HG03354 (cell line): Measurements from ENCODE around the gene CARD14.

Source experiments
- ATAC-seq: cut with Tn5 transposase; IDR thresholded peaks from one replicate; pipeline ENCODE4 v1.9.1; 2021; ENCODE audit warnings: mild to moderate bottlenecking; ENCODE audit not compliant: unreplicated experiment, poor library complexity, severe bottlenecking

The CARD14 gene

DNA sequence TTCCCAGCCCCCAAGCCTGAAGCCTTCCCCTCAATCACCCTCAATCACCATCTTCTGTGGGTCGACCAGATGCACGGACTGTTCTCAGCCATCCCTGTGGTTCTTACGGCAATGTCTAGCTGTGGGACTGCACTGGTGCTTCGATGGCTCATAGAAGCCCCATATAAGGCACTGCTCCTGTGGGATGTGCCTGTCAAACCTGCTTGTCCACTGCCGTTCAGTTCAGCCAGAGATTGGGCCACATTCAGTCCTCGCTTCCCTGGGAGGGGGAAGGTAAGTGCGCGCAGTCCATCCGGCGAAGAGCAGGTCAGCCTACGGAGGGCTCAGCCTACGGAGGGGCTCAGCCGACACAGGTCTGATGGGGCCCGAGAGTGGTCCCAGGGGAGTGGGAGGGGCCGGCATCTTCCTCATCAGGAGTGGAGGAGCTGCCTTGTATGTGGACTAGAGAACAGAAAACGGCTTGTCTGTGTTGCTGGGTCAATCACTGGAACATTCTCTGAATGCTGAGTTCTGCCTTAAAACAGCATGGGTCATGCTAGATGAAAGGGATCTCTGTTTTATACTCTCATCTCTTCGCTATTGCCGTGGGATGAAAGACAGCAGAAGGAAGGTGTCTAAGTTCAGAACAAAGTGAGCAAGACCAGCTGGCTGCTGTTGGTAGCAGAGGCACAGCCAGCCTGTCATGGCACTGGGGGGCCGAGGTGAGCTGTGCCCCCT is at the start of gene CARD14:
Gene CARD14 (plus strand): TSS at position 247 of the 717 bp plus-strand sequence. CDS start 11,409 bp downstream, outside the sequence.
- no peak for ATAC-seq

DNA sequence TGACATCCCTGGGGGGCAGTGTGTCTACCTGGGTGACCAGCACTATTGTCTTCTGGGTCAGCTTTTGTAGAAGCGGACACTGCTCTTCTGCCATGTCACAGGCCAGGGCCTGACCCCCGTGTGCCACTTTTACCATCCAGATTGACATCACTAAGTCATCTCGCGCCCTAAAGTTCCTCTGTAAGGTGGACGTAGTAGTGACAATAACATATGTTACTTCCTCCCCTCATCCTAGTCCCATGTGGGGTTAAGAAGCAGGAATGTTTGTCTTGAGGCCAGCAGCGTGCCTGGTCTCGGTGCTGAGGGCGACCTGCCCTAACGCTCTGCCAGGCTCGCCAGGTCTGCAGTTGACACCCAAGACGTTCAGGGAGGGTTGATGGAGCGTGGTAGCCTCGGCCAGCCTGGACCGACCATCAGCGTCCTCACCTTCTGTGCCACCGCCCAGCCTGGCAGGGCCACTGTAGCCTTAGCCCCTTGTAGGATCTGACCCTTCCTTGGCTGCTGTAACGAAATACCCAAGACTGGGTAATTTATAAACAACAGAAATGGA is 47.7 kb upstream of the CARD14 start:
- ATAC-seq, result no peak

DNA sequence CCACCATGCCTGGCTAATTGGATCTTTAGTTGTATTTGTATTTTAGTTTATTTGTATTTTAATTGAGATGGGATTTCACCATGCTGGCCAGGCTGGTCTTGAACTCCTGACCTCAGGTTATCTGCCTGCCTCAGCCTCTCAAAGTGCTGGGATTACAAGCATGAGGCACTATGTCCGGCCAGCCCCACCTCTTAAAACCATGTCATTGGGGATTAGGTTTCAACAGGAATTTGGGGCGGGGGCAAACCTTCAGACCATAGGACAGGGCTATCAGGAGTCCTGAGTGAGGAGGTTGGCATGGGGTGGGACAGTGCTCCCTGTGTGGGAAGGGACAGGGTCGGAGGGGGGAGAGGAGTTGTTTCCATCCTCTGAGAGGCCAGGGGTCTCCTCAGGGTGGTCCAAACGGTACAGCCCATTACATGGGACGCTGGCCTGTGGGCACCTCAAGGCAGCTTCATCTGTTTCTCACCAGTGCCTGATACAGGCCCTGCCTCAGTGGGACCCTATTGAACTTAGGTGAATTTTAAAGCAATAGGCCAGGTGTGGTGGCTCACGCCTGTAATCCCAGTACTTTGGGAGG is 46.8 kb upstream of the CARD14 start:
- ATAC-seq, result no peak

DNA sequence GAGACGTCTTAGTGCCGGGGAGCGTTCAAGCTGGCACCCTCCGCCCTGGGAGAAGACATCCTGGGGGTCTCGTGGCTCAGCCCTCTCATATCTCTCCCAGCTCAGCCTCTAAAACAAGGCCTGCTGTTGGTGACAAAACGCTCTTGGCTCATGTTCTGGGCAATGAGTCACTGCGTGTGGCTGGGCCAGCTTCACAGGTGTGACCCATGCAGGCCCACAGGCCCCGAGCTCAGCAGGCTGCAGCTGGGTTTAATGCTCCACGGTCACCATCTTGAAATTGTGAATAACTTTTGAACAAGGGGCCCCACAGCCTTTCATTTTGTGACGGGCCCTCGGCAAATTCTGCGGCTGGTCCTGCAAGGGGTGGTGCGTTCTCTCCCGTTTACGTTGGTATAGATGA is 46.0 kb upstream of the CARD14 start:
- no peak for ATAC-seq

DNA sequence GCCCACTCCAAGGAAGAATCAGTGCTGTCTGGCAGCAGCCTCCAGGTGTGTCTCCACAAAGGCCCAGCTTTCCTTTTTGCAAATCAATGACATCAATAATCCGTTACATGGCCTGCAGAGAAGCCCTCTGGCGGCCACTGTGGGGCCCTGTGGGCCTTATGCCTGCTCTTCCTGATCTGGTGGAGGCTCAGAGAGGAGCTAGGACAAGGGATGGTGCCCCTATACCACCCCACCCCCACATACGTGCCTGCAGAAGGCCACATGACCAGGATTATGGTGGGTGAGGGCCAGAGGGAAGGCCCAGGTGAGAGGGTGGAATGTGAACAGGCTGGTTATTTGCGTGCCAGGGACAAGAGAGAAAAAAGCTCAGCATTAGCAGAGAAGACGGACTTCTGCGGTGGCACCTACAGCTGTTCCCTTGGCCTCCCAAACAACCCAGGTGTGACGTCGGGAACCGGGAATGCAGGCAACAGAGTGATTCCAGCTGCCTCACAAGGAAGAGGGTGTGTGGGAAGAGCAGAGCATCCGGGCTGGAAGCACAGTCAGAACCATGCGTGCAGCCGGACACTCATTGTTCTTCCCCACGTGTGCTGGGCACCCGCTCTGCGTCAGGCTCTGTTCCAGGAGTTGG is 45.4 kb upstream of the CARD14 start:
- ATAC-seq, result no peak

DNA sequence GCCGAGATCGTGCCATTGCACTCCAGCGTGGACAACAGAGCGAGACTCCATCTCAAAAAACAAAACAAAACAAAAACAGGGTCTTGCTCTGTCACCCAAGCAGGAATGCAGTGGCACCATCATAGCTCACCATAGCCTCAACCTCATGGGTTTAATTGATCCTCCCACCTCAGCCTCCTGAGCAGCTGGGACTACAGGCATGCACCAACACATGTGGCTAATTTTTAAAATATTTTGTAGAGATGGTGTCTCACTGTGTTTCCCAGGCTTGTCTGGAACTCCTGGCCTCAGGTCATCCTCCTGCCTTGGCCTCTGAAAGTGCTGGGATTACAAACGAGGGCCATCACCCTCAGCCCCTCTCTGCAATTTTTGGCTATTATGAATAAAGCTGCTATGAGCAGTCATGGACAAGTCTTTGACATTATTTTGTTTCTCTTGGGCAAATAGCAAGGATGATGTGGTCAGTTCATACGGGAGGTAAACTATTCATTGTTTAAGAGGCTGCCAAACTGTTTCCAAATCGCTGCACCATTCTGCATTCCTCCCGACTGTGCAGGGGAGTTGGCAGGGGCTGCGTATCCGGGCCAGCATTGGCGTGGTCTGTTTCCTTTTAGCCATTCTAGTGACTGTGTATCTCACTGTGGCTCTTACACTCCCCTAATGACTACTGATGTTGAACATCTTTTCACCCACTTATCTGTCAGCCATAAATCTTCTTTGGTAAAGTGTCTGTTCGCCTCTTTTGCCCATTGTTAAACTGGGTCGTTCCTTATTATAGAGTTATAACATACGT is 44.0 kb upstream of the CARD14 start:
- ATAC-seq, result no peak

DNA sequence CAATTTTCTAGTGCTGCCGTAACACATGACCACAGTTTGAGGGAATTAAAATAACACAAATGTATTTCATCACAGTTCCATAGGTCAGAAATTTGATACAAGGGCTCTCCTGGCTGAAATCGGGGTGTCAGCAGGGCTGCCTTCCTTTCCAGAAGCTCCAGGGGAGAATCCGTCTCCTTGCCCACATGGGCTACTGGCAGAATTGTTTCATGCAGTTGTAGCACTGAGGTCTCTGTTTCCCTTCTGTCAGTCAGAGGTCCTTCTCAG is 43.4 kb upstream of the CARD14 start:
- ATAC-seq, result no peak

DNA sequence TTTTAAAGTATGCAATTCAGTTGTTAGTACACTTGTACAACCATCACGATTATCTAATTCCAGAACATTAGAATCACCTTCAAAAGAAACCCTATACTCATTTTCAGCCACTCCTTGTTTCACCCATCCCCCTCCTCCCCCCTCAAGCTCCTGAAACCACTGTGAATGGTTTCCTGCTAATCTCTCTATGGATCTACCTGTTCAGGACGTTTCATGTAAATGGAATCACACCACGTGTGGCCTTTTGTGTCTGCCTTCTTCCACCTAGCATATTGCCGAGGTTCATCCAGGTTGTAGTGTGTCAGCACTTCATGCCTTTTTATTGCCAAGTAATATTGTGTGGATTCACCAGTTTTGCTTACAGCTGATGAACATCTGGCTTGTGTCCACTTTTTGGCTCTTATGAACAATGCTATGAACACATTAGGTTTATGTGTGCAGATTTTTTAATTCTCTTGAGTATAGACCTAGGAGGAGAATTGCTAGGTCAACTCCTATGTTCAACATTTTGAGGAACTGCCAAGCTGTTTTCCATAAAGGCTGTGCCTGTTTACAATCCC is 40.7 kb upstream of the CARD14 start:
- no peak for ATAC-seq

DNA sequence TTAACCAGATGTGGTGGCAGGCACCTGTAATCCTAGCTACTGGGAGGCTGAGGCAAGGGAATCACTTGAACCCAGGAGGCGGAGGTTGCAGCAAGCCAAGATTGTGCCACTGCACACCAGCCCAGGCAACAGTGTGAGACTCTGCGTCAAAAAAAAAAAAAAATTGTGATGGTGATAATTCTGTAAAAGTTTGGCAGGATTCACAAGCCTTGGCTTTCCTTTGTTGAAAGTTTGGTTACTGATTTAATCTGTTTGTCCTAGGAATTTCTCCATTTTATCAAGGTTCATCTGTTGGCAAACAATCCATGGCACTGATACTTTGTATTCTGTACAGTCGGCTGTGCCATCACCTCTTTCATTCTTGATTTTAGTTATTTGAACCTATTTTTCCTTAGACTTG is 38.8 kb upstream of the CARD14 start:
- ATAC-seq, result no peak

DNA sequence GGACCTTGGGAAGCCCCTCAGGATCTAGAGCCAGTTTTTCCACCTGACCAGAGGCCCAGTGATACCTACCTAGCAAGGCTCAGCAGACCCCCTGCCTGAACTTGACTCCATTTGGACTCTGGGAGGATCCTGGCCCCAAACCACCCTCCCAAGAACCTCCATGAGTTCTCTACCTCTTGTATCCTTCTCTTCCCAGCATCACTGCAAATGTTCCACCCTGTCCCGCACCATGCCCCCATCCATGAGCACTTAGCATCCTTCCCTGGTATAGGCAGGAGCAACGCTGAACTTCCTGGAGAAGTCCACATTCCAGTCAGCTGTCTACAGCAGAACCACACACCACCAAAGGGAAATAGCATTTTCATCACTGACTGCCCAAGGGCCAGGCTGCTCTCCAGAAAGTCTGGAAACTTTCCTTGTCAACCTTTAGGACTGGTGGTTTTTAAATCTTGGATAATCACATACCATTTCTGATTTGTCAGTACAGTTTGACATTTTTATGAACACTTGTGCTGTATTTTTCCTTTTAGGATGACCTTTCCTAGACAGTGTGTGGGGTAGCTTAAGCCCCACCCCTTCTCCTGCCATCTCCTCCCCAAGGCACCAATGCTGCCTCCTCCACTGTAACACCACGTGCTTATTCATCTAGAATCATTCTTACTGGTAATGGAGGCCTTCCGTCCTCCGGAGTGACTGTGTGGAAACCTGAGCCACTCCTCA is 36.8 kb upstream of the CARD14 start:
- ATAC-seq, result no peak

DNA sequence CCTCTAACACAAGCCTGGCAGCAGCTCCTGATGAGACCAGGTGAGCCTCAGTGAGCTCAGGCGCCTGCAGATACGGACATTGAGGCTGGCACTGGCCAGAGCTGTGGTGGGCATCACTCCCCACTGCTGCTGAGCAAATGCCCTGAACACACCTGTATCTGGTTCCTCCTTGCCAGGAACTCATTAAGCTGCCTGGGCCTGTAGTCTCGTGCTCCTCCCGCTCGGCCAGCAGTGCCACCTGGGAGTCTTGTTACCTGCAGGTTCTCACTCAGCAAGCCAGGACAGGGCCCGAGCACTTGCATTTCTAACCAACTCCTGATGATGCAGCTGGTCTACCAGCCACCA is 36.2 kb upstream of the CARD14 start:
- ATAC-seq, result no peak

DNA sequence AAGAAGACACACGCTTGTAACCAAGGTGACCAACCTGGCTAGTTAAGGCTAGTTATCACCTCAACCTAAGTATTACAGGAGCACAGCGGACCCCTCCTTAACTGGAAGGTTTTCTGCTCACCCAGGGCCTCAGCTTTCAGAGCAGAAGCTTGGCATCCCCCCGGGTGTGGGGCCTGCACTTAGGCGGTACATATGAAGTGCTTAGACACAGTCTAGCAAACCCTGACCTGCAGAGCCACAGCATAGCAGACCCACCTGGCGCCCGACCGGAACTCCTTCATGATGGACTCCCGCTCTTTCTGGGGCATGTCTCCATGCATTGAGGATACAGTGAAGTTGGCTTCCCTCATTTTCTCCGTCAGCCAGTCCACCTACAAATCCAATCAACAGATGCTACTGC is 32.7 kb upstream of the CARD14 start:
- no peak for ATAC-seq

DNA sequence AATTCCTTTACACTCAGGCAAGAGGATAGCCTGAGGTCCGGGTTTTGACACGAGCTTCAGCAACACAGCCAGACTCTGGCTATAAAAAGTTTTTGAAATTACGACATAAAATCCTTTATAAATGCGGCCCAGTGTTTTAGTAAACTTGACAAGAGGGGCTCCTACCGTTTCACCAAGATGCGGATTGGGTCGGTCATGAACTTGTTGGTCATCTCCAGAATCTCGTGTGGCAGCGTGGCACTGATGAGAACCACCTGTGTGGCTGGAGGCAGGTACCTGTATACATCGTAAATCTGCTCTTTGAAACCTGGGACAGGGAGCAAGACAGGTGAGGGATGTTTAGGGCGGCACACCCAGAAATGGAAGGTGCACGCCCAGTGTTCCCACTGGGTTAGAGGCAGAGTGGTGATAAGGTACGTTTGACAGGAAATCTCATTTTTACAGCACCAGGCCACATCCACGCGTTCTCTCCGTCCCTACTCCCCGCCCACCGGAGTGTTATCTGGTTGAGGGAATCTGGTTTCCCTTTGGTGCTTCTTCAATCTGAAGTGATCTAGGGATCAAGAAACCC is 30.9 kb upstream of the CARD14 start:
- no peak for ATAC-seq

DNA sequence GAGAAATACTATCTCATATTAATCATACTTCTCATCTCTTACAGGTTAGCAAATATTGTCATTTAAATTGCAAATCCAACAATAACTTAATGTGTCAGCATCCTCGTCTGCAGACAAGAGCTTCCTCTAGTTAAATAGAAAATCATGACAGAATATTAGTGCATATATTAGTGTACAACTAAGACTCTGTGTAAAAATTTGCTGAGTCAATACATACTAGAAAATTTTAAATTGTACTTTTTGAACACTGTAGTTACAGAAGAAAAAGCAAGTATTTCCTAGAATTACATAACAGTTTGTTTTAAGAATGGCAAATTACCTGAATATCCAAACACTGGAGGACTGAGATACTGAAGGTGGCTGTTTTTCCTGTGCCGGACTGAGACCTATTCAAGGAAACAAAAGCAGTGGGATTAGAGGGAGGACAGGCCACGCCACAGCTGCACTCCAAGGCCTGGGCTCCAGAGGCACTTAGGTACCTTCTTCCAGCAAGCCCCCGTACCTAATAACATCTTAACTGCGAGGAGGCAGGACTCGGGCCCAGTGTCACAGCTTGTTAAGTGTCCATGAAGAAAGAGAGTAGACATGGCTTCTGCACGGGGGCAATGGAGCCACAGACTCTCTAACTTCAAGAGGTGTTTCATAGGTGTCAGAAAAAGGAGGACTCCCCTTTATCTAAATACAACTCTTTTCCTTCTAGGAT is 28.2 kb upstream of the CARD14 start:
- no peak for ATAC-seq

DNA sequence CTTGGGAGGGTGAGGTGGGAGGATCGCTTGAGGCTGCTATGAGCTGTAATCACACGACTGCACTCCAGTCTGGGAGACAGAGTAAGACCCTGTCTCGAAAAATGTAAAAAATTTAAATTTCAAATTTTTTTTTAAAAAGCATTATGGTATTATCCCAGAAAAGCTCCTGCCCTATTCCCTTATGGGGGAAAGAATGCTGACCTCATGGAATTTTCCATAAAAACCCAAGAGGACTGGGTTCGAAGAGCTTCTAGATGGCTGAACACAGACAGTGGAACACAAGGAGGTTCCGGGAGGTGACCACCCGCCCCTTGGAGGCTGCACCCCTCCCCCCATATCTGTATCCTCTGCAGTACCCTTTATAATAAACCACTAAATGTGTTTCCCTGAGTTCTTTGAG is 26.9 kb upstream of the CARD14 start:
- ATAC-seq, result no peak

DNA sequence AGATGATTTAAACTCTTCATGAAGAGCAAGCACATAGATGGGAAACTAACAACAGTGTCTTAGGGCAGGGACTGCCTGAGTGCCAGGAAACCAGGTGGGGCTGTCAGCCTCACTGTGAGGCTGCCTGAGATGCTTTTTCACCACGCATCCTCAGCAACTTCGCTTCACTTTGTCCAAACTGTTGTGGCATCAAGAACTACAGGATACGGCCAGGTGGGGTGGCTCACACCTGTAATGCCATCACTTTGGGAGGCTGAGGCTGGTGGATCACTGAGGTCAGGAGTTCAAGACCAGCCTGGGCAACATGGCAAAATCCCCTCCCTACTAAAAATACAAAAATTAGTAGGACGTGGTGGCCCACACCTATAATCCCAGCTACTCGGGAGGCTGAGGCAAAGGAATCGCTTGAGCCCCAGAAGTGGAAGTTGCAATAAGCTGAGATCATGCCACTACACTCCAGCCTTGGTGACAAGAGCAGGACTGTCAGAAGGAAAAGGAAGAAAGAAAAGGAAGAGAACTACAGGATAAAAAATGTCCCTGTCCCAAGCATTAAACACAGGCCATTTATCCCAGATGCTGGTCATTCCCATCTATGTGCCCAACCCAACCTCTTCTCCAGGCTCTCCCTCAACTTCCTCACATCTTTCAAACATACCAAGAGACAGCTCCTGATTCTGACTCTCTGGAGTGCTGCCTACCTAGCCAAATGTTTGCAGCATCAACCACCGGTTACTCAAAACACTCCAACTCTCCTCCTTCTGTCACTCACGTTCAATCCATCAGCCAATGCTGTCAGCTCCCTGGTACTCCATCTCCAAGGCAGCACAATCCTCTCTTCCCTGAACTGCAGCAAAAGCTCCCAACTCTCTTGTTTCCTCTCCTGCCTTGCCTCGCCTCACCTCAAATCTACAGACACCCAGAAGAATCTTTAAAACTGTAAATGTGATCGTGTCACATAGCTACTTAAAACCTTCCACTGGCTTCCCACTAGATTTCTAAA is 24.5 kb upstream of the CARD14 start:
- no peak for ATAC-seq

DNA sequence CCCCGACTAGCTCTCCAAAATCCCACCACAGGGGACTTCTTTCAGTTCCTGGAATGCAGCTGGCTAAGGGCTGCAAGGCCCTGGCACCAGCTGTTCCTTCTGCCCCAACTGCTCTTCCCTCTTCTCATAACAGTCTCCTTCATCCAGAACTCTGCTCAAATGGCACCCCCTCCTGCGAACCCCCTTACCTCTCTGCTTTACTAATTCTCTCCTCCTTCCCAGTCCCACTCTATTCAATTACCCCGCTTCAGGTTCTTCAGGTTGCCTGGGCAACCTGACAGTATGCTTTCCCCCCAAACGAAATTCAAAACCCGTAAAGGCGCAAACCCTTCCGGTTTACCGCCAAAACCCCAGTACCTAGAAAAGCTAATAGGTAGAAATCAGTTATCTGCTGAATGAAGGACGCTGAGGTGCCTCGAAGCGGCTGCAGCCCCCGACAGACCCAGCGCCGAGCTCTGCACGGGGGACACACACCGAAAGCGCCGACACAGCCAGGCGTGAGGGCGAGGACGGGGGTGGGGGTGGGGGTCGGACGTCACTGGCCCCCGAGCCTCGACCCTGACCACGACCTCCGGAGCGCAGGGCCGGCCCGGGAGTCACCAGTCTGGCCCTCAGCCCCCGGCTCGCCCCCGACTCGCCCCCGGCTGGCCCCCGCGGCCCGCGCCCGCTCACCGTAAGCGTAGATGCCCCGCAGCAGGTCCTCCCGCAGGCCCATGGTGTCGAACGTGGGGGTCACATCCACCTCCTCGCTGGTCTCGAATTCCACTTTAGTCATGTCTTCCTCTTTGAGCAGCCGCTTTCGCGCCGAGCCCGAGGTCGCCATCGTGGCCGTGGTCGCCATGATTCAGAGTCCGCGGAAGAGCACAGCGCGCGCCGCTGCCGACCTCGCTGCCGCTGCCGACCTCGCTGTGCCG is 23.5 kb upstream of the CARD14 start:
- peak; percentile 17 for ATAC-seq
